GM12891 (cell line): ENCODE data around the gene LY6G6C.

Experiments
- POLR2A ChIP-seq: IDR thresholded peaks from 2 replicates; pipeline ENCODE4 v1.6.1; 2011; ENCODE audit warnings: low read depth, low read length, control low read depth
- POLR2AphosphoS5 ChIP-seq: IDR thresholded peaks from 2 replicates; pipeline ENCODE4 v1.6.1; 2011; ENCODE audit warnings: low read depth, low read length, control low read depth
- POU2F2 ChIP-seq: IDR thresholded peaks from 2 replicates; pipeline ENCODE4 v1.6.1; 2011; ENCODE audit warnings: low read depth, mild to moderate bottlenecking, control low read depth, low read length, moderate library complexity
- SPI1 ChIP-seq: IDR thresholded peaks from 2 replicates; pipeline ENCODE4 v1.6.1; 2011; ENCODE audit warnings: low read depth, low read length, control low read depth
- TAF1 ChIP-seq: IDR thresholded peaks from 2 replicates; pipeline ENCODE4 v1.6.1; 2011; ENCODE audit warnings: low read depth, low read length, control low read depth

DNA sequence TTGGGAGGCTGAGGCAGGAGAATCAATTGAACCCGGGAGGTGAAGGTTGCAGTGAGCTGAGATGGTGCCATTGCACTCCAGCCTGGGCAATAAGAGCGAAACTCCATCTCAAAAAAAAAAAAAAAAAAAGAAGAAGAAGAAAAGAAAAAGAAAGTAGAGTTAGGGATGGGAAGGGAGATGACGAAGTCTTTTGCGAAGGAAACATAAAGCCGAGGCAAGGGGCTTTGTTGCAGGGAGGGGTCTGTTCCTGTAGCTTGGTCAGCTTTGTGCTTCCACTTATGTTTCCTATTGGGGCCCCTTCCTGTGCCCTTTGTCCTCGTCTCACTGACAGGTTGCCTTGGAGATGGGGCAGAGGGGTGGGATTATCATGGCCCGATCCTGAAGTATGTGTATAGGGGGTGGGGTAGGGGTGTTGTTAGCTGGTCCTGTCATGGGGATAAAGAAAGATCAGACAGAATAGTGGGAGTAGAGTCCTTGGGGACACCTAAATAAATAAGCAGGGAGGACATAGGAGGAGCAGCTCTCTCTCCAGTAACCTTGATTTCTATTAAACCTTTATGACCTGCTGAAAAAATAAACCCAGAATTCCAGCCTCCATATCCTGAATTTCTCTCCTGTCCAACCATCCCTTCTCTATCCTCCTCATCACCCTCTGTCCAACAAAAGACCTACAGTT lies 15.9 kb upstream of the LY6G6C start:
- no peak for TF ChIP-seq POLR2A
- TF ChIP-seq POU2F2: no peak
- TF ChIP-seq SPI1: no peak
- no peak for TF ChIP-seq POLR2AphosphoS5
- TF ChIP-seq TAF1: no peak
